Measurements from ENCODE around the gene FBXL17. TPM values are rescaled to one million over a fixed set of nuclear protein-coding genes. Genes with fewer than 3 reads are reported as not detected.

FBXL17 gene
- total RNA-seq, 1 experiment from 2014 or later, result 5.3 TPM

DNA sequence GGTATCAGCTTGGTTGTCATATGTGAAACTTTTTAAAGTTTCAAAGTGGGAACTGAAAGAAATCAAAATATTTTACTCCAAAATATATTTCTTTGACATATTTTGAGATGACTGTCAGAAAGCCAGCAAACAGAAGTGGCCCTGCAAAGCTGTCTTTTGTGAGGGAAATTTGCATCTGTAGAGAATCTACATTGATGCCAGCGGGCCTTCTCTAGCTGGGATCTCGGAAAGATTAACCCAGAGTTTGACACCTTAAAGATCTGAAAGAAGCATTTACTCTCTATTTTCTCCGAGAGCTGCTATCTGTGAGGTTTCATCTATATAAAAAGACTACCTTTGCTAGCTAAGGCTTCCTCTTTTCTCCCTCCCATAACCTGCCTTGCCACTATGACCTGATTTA is 303.6 kb downstream of the FBXL17 start:
- Mint-ChIP-seq H3K9me3 (peaks cover 10 to 11% of the 10 kb centered on the region in 2 experiments), H3K36me3 (ENCODE audit: insufficient read depth in 1 of 3, low read depth in 3 of 3) (peaks cover 7 to 16% (median 8%) of the 10 kb centered on the region in 3 experiments), H3K27me3 (ENCODE audit: low read depth) (no peaks in the 10 kb centered on the region), H3K27ac (peak overlapping the region in 2 of 3 experiments; percentile 87 to 97; a peak in 4 of 7 replicates), H3K4me1 (peaks cover 64 to 74% of the 10 kb centered on the region in 2 experiments), H3K4me3 (no peak overlapping the region)
- Histone ChIP-seq H3K79me2 (ENCODE audit: insufficient read depth, low read length) (no peaks in the 10 kb centered on the region), H3K4me2 (ENCODE audit: insufficient read depth, insufficient read length, low read length) (no peak overlapping the region), H3K27me3 (ENCODE audit: insufficient read depth, low read length) (no peaks in the 10 kb centered on the region), H3K4ac (ENCODE audit: low read depth, low read length) (no peak overlapping the region), H4K91ac (ENCODE audit: insufficient read length, low read depth, low read length) (no peak overlapping the region), H2AFZ (ENCODE audit: low read length) (no peak overlapping the region), H2BK20ac (ENCODE audit: low read depth, low read length, poor library complexity, severe bottlenecking) (no peak overlapping the region), H2BK15ac (ENCODE audit: low read depth, low read length) (no peak overlapping the region), H3K18ac (ENCODE audit: insufficient read length, low read depth, low read length) (no peak overlapping the region), H3K79me1 (ENCODE audit: insufficient read depth, low read depth, low read length, poor library complexity, severe bottlenecking) (no peaks in the 10 kb centered on the region), H4K8ac (replicated peaks; ENCODE audit: insufficient read length, low read depth, low read length) (no peak overlapping the region), H3K4me1 (ENCODE audit: insufficient read depth, low read length) (peaks cover 12% of the 10 kb centered on the region; the same call in 1 of the 2 replicates), H3K23ac (ENCODE audit: insufficient read length, low read depth, low read length) (no peak overlapping the region), H2BK120ac (ENCODE audit: low read depth, low read length, poor library complexity, severe bottlenecking) (no peak overlapping the region), H3K23me2 (ENCODE audit: insufficient read length, low read depth, low read length, poor library complexity, severe bottlenecking) (no peaks in the 10 kb centered on the region), H2BK12ac (ENCODE audit: insufficient read length, low read depth, low read length) (no peak overlapping the region), H4K20me1 (ENCODE audit: control insufficient read depth, insufficient read depth, insufficient read length) (no peaks in the 10 kb centered on the region), H3T11ph (ENCODE audit: low read length) (no peak overlapping the region), H2BK5ac (ENCODE audit: insufficient read length, low read length) (no peak overlapping the region), H3K27ac (ENCODE audit: insufficient read length, low read depth, low read length) (peak overlapping the region; percentile 26), H3K14ac (ENCODE audit: insufficient read depth, low read length) (no peak overlapping the region), H3K56ac (ENCODE audit: insufficient read length, low read depth, low read length) (no peak overlapping the region), H2AK5ac (ENCODE audit: insufficient read length, low read length) (no peak overlapping the region), H4K5ac (ENCODE audit: insufficient read length, low read depth, low read length) (no peak overlapping the region), H3K9ac (ENCODE audit: extremely low read depth, insufficient read length, low read length) (no peak overlapping the region), H3K9me3 (ENCODE audit: control insufficient read depth, low read depth, low read length) (no peaks in the 10 kb centered on the region)
- no peak for DNase-seq
- no CpG with 5 or more reads among the region's 3 CpGs for WGBS (ENCODE audit: extremely low coverage, insufficient read length, low lambda C conversion rate)
- TF ChIP-seq, protein P1, sequence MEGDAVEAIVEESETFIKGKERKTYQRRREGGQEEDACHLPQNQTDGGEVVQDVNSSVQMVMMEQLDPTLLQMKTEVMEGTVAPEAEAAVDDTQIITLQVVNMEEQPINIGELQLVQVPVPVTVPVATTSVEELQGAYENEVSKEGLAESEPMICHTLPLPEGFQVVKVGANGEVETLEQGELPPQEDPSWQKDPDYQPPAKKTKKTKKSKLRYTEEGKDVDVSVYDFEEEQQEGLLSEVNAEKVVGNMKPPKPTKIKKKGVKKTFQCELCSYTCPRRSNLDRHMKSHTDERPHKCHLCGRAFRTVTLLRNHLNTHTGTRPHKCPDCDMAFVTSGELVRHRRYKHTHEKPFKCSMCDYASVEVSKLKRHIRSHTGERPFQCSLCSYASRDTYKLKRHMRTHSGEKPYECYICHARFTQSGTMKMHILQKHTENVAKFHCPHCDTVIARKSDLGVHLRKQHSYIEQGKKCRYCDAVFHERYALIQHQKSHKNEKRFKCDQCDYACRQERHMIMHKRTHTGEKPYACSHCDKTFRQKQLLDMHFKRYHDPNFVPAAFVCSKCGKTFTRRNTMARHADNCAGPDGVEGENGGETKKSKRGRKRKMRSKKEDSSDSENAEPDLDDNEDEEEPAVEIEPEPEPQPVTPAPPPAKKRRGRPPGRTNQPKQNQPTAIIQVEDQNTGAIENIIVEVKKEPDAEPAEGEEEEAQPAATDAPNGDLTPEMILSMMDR (conservative IDR thresholded peaks at IDR 0.05), result no peak
